ENCODE results near the gene FXYD5.

- TF ChIP-seq CEBPB (IDR thresholded peaks at IDR 0.05; ENCODE audit: borderline replicate concordance in 1 of 2, low read depth in 2 of 2, low read length in 2 of 2) (no peak), SIN3A (IDR thresholded peaks at IDR 0.05; ENCODE audit: low read depth, low read length) (no peak), CTCF (IDR thresholded peaks at IDR 0.05 in 2 of 3, conservative IDR thresholded peaks at IDR 0.05 in 1 of 3; ENCODE audit: control insufficient read depth in 2 of 3, extremely low read depth in 1 of 3, insufficient read depth in 1 of 3, low read depth in 3 of 3, low read length in 3 of 3) (no peak), ZSCAN29 (IDR thresholded peaks at IDR 0.05) (no peak), PML (IDR thresholded peaks at IDR 0.05; ENCODE audit: low read length) (no peak), NFIC (IDR thresholded peaks at IDR 0.05; ENCODE audit: low read depth, low read length) (no peak), SP1 (IDR thresholded peaks at IDR 0.05; ENCODE audit: low read depth, low read length) (no peak)
- TF ChIP-seq, protein P1, sequence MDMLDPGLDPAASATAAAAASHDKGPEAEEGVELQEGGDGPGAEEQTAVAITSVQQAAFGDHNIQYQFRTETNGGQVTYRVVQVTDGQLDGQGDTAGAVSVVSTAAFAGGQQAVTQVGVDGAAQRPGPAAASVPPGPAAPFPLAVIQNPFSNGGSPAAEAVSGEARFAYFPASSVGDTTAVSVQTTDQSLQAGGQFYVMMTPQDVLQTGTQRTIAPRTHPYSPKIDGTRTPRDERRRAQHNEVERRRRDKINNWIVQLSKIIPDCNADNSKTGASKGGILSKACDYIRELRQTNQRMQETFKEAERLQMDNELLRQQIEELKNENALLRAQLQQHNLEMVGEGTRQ (IDR thresholded peaks at IDR 0.05; ENCODE audit: borderline replicate concordance, low read depth, low read length): no peak
Measured at GRCh38 chr19:35164418-35164817, 9.9 kb downstream of the FXYD5 start.

Data from GM12878 (cell line).